SK-N-SH treated with all-trans-retinoic acid at 6 μM for 48 hours (cell line): ENCODE measurements around the gene TCEA2.

Source experiments
- CREB5 ChIP-seq: fragments of 250-450 bp; sonication (Bioruptor Pico); IDR thresholded peaks from 2 replicates; pipeline ENCODE4 v1.5.1; 2020; ENCODE audit warnings: low read depth, mild to moderate bottlenecking, moderate library complexity
- CSDC2 ChIP-seq: fragments of 250-450 bp; sonication (Bioruptor Pico); IDR thresholded peaks from 2 replicates; pipeline ENCODE4 v1.5.0; 2020; ENCODE audit warnings: mild to moderate bottlenecking, moderate library complexity
- ESRRG ChIP-seq: fragments of 250-450 bp; sonication (Bioruptor Pico); IDR thresholded peaks from 2 replicates; pipeline ENCODE4 v1.6.1; 2021; ENCODE audit warnings: mild to moderate bottlenecking
- OSR1 ChIP-seq: fragments of 250-450 bp; sonication (Bioruptor Pico); IDR thresholded peaks from 2 replicates; pipeline ENCODE4 v1.8.0; 2022; ENCODE audit warnings: moderate library complexity, mild to moderate bottlenecking, inconsistent platforms
- RARB ChIP-seq: fragments of 250-450 bp; sonication (Bioruptor Pico); IDR thresholded peaks from 2 replicates; pipeline ENCODE4 v1.8.0; 2021; ENCODE audit warnings: mild to moderate bottlenecking, moderate library complexity

- TF ChIP-seq ESRRG (CRISPR knock-in tag) (no peak), CREB5 (CRISPR knock-in tag) (no peak), RARB (no peak), OSR1 (CRISPR knock-in tag) (no peak), CSDC2 (CRISPR knock-in tag) (no peak)
Measured at GRCh38 chr20:64071341-64072332, 8.6 kb downstream of the TCEA2 start.
